Esophagus squamous epithelium (tissue), 4 donors: ENCODE data around the gene KCNMA1.

Experiments
- POLR2A ChIP-seq, 4 donors: fragments of 450-650 bp; IDR thresholded peaks; one replicate each; pipeline ENCODE4 v1.6.1; 2017; ENCODE audit warnings: antibody characterized with exemption in 4 of 4, mild to moderate bottlenecking in 4 of 4, moderate library complexity in 3 of 4
- TF ChIP-seq, protein P1 (sequence below), 6 experiments: fragments of 450-650 bp in 4 of 6; fragments of 200-600 bp in 2 of 6; sonication (generic) in 2 of 6; IDR thresholded peaks; one replicate each; pipeline ENCODE4 v1.5.1; 2016 to 2019; ENCODE audit warnings: antibody characterized with exemption in 6 of 6, mild to moderate bottlenecking in 4 of 6, moderate library complexity in 4 of 6

- TF ChIP-seq, protein P1, sequence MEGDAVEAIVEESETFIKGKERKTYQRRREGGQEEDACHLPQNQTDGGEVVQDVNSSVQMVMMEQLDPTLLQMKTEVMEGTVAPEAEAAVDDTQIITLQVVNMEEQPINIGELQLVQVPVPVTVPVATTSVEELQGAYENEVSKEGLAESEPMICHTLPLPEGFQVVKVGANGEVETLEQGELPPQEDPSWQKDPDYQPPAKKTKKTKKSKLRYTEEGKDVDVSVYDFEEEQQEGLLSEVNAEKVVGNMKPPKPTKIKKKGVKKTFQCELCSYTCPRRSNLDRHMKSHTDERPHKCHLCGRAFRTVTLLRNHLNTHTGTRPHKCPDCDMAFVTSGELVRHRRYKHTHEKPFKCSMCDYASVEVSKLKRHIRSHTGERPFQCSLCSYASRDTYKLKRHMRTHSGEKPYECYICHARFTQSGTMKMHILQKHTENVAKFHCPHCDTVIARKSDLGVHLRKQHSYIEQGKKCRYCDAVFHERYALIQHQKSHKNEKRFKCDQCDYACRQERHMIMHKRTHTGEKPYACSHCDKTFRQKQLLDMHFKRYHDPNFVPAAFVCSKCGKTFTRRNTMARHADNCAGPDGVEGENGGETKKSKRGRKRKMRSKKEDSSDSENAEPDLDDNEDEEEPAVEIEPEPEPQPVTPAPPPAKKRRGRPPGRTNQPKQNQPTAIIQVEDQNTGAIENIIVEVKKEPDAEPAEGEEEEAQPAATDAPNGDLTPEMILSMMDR (IDR thresholded peaks at IDR 0.05) = no peak
- TF ChIP-seq POLR2A (IDR thresholded peaks at IDR 0.05) = no peak
These were observed 560.2 kb downstream of the KCNMA1 start for GRCh38 chr10:77077316-77077945.
